Activated CD4-positive, alpha-beta T cell treated with anti-CD3 and anti-CD28 coated beads for 24 hours (primary cell): ENCODE data around the gene SP1.
"Not testable (repeated sequence)": the region's sequence is repeated elsewhere in the genome, so short reads cannot be mapped to it uniquely, and the experiment has no call there.

Experiments
- DNase-seq, 2 donors: peaks; one replicate each; pipeline ENCODE4 v3.0.0-alpha.2; 2020; ENCODE audit warnings: low read depth in 2 of 2

SP1 gene

DNA sequence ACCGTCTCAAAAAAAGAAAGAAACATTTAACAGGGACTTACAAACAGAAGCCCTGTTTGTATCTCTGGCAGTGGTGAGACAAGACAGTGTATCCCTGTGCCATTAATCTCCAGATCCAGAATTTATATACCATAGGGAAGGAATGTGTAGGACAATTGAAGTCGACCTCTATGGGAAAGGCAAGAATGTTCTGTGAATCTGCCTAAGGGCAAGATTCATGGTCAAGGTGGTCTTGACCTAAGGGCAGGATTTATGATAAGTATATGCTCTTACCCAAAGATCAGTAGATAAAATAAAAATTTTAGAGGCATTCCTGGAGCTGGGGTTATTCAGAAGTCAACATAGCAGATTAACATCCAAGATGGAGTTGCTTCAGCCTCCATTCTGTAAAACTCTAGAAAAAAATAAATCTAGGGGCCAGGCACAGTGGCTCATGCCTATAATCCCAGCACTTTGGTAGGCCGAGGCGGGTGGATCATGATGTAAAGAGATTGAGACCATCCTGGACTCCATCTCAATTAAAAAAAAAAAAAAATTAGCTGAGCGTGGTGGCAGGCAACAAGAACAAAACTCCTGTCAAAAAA, 21.0 kb upstream of the SP1 start:
- DNase-seq: no peak

GRCh38 chr12:53361638-53362037, 18.3 kb upstream of the SP1 start:
- not testable (repeated sequence) for DNase-seq

GRCh38 chr12:53365245-53365904, 14.6 kb upstream of the SP1 start:
- DNase-seq: no peak

GRCh38 chr12:53373554-53374133, 6.3 kb upstream of the SP1 start:
- not testable (repeated sequence) for DNase-seq

GRCh38 chr12:53374277-53374676, 5.7 kb upstream of the SP1 start:
- DNase-seq: not testable (repeated sequence)

- DNase-seq: no peak
Measured at GRCh38 chr12:53376747-53377146, 3.2 kb upstream of the SP1 start.

- no peak for DNase-seq
Measured at GRCh38 chr12:53378222-53378621, 1.8 kb upstream of the SP1 start.

DNA sequence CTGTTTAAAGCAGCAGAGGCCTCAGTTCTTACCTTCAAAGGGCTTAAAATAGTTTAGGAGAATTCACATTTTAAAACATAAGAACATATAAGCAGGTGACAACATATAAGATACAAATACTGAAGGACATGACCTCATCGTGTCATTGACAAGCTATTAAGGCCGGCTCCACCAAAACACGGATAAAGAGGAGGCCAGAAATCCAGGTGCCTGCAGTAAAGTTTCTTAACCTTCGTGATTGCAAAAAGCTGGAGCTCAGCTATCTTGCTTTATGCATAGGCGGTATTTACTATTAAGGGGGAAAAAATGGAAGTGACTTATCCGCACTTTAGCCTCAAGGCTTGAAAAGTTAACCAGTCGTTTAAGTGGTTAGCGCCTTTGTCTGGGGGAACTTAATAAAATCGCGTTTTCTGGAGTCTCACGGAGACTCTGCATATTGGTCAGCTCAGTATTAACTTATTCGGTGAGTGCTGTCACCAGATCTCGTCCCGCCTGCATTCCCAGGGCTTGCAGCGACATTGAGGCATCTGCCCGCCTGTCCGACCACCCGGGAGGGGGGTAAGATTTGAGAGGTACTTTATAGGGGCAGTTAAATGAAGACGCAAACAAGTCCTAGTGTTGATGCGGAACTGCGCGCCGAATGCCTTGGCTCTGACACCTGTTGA, 1.1 kb upstream of the SP1 start:
- no peak for DNase-seq

DNA sequence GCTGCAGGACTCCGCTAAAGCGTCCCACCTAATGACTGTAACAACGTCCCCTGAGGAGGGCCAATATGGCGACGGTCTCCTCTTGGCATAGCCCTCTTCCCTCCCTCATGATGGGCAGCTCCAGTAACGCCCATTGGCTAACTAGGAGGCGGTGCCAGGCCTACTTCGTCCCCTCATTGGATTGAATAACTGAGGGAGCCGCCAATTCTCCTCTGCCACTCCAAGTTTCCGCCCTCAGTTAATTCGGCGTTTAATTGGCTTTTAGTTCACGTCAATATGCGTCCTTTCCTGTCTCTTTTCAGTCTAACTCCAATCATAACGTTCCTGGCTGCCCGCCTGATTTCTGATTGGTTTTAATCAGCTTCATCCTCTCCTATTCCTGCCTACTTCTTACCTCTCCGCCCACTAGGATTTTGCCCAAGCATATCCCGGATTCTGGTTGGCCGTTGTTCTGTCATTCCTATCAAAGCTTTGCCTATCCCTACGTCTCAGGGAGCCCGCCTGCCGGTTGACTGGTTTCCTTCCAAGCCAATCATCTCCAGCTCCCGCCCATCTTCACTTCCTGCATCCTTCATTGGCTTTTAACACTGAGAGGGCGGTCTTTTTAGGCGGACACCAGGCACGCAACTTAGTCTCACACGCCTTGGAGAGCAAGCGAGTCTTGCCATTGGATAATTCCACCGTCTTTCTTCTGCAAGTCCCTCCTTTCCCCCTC, 430 bp upstream of the SP1 start:
- peak; percentile 81 to 88 for DNase-seq

- DNase-seq: no peak
Measured at GRCh38 chr12:53380794-53381730, 1.1 kb downstream of the SP1 start.

DNA sequence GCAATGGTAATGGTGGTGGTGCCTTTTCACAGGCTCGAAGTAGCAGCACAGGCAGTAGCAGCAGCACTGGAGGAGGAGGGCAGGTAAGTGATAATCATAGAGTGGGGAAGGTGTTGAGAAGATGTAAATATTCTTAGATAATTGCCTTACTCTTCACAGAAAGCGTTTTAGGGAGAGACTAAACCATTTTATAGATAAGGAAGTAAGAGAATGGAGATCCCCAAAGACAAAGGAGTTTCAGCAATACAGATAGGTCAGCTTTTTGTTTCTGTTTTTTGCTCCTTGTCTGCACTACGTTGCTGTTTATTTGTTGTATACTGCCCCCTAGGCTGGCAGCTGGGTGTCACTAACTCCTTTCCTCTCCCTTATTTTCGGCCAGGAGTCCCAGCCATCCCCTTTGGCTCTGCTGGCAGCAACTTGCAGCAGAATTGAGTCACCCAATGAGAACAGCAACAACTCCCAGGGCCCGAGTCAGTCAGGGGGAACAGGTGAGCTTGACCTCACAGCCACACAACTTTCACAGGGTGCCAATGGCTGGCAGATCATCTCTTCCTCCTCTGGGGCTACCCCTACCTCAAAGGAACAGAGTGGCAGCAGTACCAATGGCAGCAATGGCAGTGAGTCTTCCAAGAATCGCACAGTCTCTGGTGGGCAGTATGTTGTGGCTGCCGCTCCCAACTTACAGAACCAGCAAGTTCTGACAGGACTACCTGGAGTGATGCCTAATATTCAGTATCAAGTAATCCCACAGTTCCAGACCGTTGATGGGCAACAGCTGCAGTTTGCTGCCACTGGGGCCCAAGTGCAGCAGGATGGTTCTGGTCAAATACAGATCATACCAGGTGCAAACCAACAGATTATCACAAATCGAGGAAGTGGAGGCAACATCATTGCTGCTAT, 2.0 kb downstream of the SP1 start:
- DNase-seq: no peak

DNA sequence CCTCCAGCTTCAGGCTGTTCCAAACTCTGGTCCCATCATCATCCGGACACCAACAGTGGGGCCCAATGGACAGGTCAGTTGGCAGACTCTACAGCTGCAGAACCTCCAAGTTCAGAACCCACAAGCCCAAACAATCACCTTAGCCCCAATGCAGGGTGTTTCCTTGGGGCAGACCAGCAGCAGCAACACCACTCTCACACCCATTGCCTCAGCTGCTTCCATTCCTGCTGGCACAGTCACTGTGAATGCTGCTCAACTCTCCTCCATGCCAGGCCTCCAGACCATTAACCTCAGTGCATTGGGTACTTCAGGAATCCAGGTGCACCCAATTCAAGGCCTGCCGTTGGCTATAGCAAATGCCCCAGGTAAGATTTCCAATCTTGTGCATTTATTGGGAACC, 3.3 kb downstream of the SP1 start:
- DNase-seq: no peak

DNA sequence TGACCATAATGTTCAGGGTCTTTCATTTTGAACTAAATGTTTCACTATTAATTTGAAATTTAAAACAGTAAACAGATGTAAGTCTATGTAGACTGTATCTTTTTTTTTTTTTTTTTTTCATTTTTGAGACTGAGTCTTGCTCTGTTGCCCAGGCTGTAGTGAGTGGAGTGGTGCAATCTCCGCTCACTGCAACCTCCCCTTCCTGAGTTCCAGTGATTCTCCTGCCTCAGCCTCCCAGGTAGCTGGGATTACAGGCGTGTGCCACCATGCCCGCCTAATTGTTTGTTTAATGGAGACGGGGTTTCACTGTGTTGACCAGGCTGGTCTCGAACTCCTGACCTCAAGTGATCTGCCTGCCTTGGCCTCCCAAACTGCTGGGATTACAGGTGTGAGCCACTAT, 6.4 kb downstream of the SP1 start:
- DNase-seq: not testable (repeated sequence)

DNA sequence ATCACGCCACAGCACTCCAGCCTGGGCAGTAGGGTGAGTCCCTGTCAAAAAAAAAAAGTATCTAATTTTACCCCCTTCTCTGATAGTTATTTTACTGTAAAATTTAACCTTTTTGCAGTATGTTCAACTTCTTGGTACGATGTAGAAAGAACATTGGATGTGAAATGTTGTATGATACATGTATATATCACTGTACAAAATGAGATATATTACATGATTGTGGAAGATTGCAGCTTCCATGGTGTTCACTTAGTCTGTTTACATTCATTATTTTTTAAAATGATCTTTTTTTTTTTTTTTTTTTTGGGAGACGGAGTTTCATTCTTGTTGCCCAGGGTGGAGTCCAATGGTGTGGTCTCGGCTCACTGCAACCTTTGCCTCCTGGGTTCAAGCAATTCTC, 9.0 kb downstream of the SP1 start:
- no peak for DNase-seq

GRCh38 chr12:53389702-53390101, 9.7 kb downstream of the SP1 start:
- DNase-seq: no peak

- no peak for DNase-seq
Measured at GRCh38 chr12:53391724-53392123, 11.7 kb downstream of the SP1 start.

GRCh38 chr12:53399896-53400295, 19.9 kb downstream of the SP1 start:
- DNase-seq: no peak

GRCh38 chr12:53402351-53402750, 22.4 kb downstream of the SP1 start:
- not testable (repeated sequence) for DNase-seq

DNA sequence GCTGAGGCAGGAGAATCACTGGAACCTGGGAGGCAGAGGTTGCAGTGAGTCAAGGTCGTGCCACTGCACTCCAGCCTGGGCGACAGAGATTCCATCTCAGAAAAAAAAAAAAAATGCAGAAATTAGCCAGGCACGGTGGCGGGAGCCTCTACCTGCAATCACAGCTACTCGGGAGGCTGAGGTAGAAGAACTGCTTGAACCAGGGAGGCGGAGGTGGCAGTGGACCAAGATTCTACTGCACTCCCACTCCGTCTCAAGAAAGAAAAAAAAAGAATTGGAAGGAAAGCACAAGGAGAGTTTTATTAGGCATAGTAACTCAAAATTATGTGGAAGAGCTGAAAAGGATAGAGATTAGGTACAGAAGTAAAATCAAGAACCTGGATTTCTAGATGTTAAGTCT, 22.9 kb downstream of the SP1 start:
- DNase-seq: no peak

GRCh38 chr12:53410951-53411350, 31.0 kb downstream of the SP1 start:
- no peak for DNase-seq
